CD4-positive, alpha-beta T cell (primary cell): ENCODE measurements around the gene LDB2. TPM values are rescaled to one million over a fixed set of nuclear protein-coding genes. Genes with fewer than 3 reads are reported as not detected.

Experiments
- ATAC-seq: fragments of 200-7000 bp; cut with Tn5 transposase; one replicate; pipeline ENCODE4 v1.10.0; 2022; ENCODE audit warnings: mild to moderate bottlenecking; ENCODE audit not compliant: poor library complexity
- CTCF ChIA-PET: fragments of 350-600 bp; sonication (Branson Sonifier 250); formaldehyde crosslinking; loops from one replicate; lab custom pipeline; 2021; ENCODE audit warnings: antibody characterized with exemption, inconsistent platforms; lab: Charles Lee
- POLR2A ChIA-PET: fragments of 350-600 bp; sonication (Branson Sonifier 250); formaldehyde crosslinking; loops from one replicate; lab custom pipeline; 2021; ENCODE audit warnings: antibody characterized with exemption, inconsistent platforms; lab: Charles Lee
- DNase-seq, 14 experiments: peaks; one replicate each; pipeline ENCODE4 v3.0.0-alpha.2; 2013 to 2020; ENCODE audit warnings: mixed read lengths in 2 of 14
- H3K27ac ChIP-seq, 2 donors: one replicate each; pipeline versions ENCODE4 v1.5.1 to v1.7.0; 2013; ENCODE audit warnings: low read length in 2 of 2, low read depth in 1 of 2, mild to moderate bottlenecking in 1 of 2
- H3K27me3 ChIP-seq, 2 experiments: 1 replicate in 1 of 2; 2 replicates in 1 of 2; pipeline versions ENCODE4 v1.6.1 to v1.7.0; 2013; ENCODE audit warnings: low read length in 2 of 2, control low read depth in 1 of 2, mild to moderate bottlenecking in 1 of 2, moderate library complexity in 1 of 2; ENCODE audit not compliant: insufficient read depth in 2 of 2, control insufficient read depth in 1 of 2
- H3K36me3 ChIP-seq: one replicate; pipeline ENCODE4 v1.6.1; 2013; ENCODE audit warnings: low read length, control low read depth; ENCODE audit not compliant: insufficient read depth
- H3K4me1 ChIP-seq: one replicate; pipeline ENCODE4 v1.6.1; 2013; ENCODE audit warnings: low read length, control low read depth; ENCODE audit not compliant: insufficient read depth
- H3K4me3 ChIP-seq: one replicate; pipeline ENCODE4 v1.5.1; 2013; ENCODE audit warnings: mild to moderate bottlenecking, low read length, moderate library complexity
- H3K9me3 ChIP-seq, 2 experiments: 1 replicate in 1 of 2; 2 replicates in 1 of 2; pipeline versions ENCODE4 v1.6.1 to v1.7.0; 2013; ENCODE audit warnings: low read length in 2 of 2, mild to moderate bottlenecking in 2 of 2, control low read depth in 1 of 2, moderate library complexity in 1 of 2; ENCODE audit not compliant: control insufficient read depth in 1 of 2, insufficient read depth in 1 of 2
- H3K27ac Mint-ChIP-seq: one replicate; pipeline ENCODE4 v1.8.0; 2020; ENCODE audit warnings: mixed read lengths
- H3K27me3 Mint-ChIP-seq: one replicate; pipeline ENCODE4 v1.8.0; 2021; ENCODE audit warnings: mixed read lengths
- H3K36me3 Mint-ChIP-seq: one replicate; pipeline ENCODE4 v1.8.0; 2021; ENCODE audit warnings: low read depth, mixed read lengths
- H3K4me1 Mint-ChIP-seq: one replicate; pipeline ENCODE4 v1.8.0; 2021; ENCODE audit warnings: low read depth, mixed read lengths
- H3K4me3 Mint-ChIP-seq: one replicate; pipeline ENCODE4 v1.8.0; 2020; ENCODE audit warnings: mild to moderate bottlenecking, mixed read lengths
- H3K9me3 Mint-ChIP-seq: one replicate; pipeline ENCODE4 v1.8.0; 2020; ENCODE audit warnings: mixed read lengths
- intact Hi-C, 2 experiments: fragments of 100-400 bp; cut with DNase I in 1 of 2; cut with micrococcal nuclease in 1 of 2; formaldehyde crosslinking; loops; one replicate each; pipeline versions ENCODE4 v1.15.1 to v1.9.0; 2023 to 2025; cut with DNase I, micrococcal nuclease
- total RNA-seq, 174 experiments: library from RNA in 2 of 174; stranded (reverse) in 2 of 174; gene quantifications; one replicate each; pipeline ENCODE4 v1.2.3 and lab custom pipeline; 2021 to 2026
- TF ChIP-seq, protein P1 (sequence below): fragments of 200-600 bp; IDR thresholded peaks from one replicate; pipeline ENCODE4 v1.8.0; 2022; ENCODE audit warnings: antibody characterized with exemption, mild to moderate bottlenecking

The LDB2 gene
- total RNA-seq, 2 experiments from 2014 or later, result not detected

DNA sequence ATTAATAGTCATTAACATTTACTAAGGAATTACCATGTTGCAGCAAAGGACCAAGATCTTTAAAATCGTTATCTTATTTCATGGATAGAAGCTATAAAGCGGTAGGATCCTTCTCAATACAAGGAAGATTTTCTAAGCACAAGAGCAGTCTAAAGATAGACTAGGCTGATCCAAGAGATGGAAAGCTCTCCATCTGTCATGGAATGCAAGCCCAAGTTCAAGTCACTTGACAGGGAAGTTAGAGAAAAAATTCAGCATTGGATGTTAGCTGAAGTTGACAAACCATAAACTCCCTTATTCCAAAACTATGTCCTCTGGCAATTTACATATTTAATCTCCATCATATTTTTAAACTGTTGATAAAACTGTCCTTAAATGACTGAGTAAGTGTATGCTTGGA lies 177.7 kb downstream of the LDB2 start:
- no peak overlapping the region for H3K27ac ChIP-seq
- ATAC-seq (no peak), DNase-seq (no peak)
- no peaks in the 10 kb centered on the region for H3K9me3 ChIP-seq
- intact Hi-C loops, result no loop called here
- TF ChIP-seq, protein P1, sequence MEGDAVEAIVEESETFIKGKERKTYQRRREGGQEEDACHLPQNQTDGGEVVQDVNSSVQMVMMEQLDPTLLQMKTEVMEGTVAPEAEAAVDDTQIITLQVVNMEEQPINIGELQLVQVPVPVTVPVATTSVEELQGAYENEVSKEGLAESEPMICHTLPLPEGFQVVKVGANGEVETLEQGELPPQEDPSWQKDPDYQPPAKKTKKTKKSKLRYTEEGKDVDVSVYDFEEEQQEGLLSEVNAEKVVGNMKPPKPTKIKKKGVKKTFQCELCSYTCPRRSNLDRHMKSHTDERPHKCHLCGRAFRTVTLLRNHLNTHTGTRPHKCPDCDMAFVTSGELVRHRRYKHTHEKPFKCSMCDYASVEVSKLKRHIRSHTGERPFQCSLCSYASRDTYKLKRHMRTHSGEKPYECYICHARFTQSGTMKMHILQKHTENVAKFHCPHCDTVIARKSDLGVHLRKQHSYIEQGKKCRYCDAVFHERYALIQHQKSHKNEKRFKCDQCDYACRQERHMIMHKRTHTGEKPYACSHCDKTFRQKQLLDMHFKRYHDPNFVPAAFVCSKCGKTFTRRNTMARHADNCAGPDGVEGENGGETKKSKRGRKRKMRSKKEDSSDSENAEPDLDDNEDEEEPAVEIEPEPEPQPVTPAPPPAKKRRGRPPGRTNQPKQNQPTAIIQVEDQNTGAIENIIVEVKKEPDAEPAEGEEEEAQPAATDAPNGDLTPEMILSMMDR, result no peak
- H3K4me1 Mint-ChIP-seq, result no peaks in the 10 kb centered on the region
- peaks cover 12% of the 10 kb centered on the region for H3K27me3 Mint-ChIP-seq
- peaks cover 10% of the 10 kb centered on the region for H3K9me3 Mint-ChIP-seq
- no peak overlapping the region for H3K4me3 Mint-ChIP-seq
- ChIA-PET CTCF (interaction anchor here (1.6 kb wide), 1 partner anchor 11 kb away, joined by 6 read pairs; no protein-coding TSS in a partner anchor), POLR2A (no interaction called here)
- no peak overlapping the region for H3K4me3 ChIP-seq
- no peaks in the 10 kb centered on the region for H3K27me3 ChIP-seq
- H3K36me3 Mint-ChIP-seq, result no peaks in the 10 kb centered on the region
- H3K4me1 ChIP-seq, result no peaks in the 10 kb centered on the region
- H3K36me3 ChIP-seq, result no peaks in the 10 kb centered on the region
- H3K27ac Mint-ChIP-seq, result no peak overlapping the region

- H3K36me3 ChIP-seq, result no peaks in the 10 kb centered on the region
- no peak overlapping the region for H3K4me3 Mint-ChIP-seq
- no peak for DNase-seq
- CTCF ChIA-PET, result no interaction called here
- intact Hi-C loops, result no loop called here
- no peaks in the 10 kb centered on the region for H3K36me3 Mint-ChIP-seq
- POLR2A ChIA-PET, result no interaction called here
- H3K9me3 ChIP-seq, result no peaks in the 10 kb centered on the region
- no peak overlapping the region for H3K27ac Mint-ChIP-seq
- H3K4me1 ChIP-seq, result no peaks in the 10 kb centered on the region
- H3K27ac ChIP-seq, result no peak overlapping the region
- TF ChIP-seq, protein P1, result no peak
- no peaks in the 10 kb centered on the region for H3K27me3 ChIP-seq
- no peak overlapping the region for H3K4me3 ChIP-seq
- no peaks in the 10 kb centered on the region for H3K27me3 Mint-ChIP-seq
- H3K4me1 Mint-ChIP-seq, result no peaks in the 10 kb centered on the region
- no peak for ATAC-seq
- H3K9me3 Mint-ChIP-seq, result peaks cover 2% of the 10 kb centered on the region
These were observed 181.0 kb downstream of the LDB2 start for GRCh38 chr4:16717266-16717970.

DNA sequence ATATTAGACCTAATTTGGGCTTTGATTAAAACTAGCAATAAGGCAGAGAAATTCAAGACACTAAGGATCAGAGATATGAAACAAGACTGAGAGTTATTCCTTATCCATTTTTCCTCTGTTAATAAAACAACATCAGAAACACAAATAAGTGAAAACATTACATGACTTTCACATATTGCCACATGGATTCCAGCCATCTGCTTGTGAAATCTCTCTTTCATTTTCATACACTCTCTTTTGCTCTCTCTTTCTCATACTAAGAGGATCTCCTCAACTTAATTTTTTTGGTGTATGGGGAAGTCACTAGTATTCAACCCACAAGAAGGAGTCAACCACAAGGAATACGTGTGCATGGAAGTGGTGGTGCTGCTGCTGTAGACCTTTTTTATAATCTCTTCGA lies 183.0 kb downstream of the LDB2 start:
- intact Hi-C loops, result no loop called here
- POLR2A ChIA-PET, result no interaction called here
- no peak for DNase-seq

More for the DNA sequence above, 183.0 kb downstream of the LDB2 start:
- TF ChIP-seq, protein P1, result no peak
- no peaks in the 10 kb centered on the region for H3K36me3 ChIP-seq
- ATAC-seq, result no peak
- H3K4me3 Mint-ChIP-seq, result no peak overlapping the region
- H3K4me1 ChIP-seq, result no peaks in the 10 kb centered on the region
- no peak overlapping the region for H3K4me3 ChIP-seq
- H3K9me3 Mint-ChIP-seq, result peaks cover 2% of the 10 kb centered on the region
- H3K9me3 ChIP-seq, result no peaks in the 10 kb centered on the region
- no peaks in the 10 kb centered on the region for H3K4me1 Mint-ChIP-seq
- no peaks in the 10 kb centered on the region for H3K36me3 Mint-ChIP-seq
- H3K27ac Mint-ChIP-seq, result no peak overlapping the region
- H3K27me3 Mint-ChIP-seq, result no peaks in the 10 kb centered on the region
- no peak overlapping the region for H3K27ac ChIP-seq
- no peaks in the 10 kb centered on the region for H3K27me3 ChIP-seq
- CTCF ChIA-PET, result no interaction called here
